Jurkat, Clone E6-1 (cell line): Measurements from ENCODE around the gene AUTS2. TPM values are rescaled to one million over a fixed set of nuclear protein-coding genes. Genes with fewer than 3 reads are reported as not detected.

Source experiments
- DNase-seq: peaks from one replicate; pipeline ENCODE4 v3.0.0-alpha.2; 2011; ENCODE audit warnings: low read depth, low spot score
- H3K4me3 ChIP-seq: 2 replicates; pipeline ENCODE4 v1.5.1; 2011; ENCODE audit warnings: mild to moderate bottlenecking, low read length, control low read depth, moderate library complexity
- polyA plus RNA-seq: library from polyadenylated mRNA; unstranded; fragments of >200 nt; gene quantifications from one replicate; pipeline ENCODE4 v1.2.1, GENCODE V29; 2012; ENCODE audit warnings: missing spikeins; ENCODE audit not compliant: insufficient read length, insufficient read depth

Gene AUTS2
- polyA plus RNA-seq = 22.1 TPM

GRCh38 chr7:69598081-69598486 is at the start of gene AUTS2:
TSS of gene AUTS2 (plus strand) at chr7:69598475. CDS start at chr7:69599654, 1,179 bp downstream.
- peak; percentile 63 for DNase-seq

GRCh38 chr7:69550991-69551390 is 47.3 kb upstream of the AUTS2 start:
- no peak overlapping the region for H3K4me3 ChIP-seq
- no peak for DNase-seq

More at GRCh38 chr7:69598081-69598486, at the start of gene AUTS2:
- peak within 1 kb of the TSS; percentile 53 for H3K4me3 ChIP-seq

GRCh38 chr7:69553190-69553589 is 45.1 kb upstream of the AUTS2 start:
- DNase-seq = no peak
- no peak overlapping the region for H3K4me3 ChIP-seq

GRCh38 chr7:69561266-69561960 is 36.9 kb upstream of the AUTS2 start:
- H3K4me3 ChIP-seq = no peak overlapping the region

GRCh38 chr7:69564454-69565417 is 33.5 kb upstream of the AUTS2 start:
- no peak overlapping the region for H3K4me3 ChIP-seq
- DNase-seq = no peak

More at GRCh38 chr7:69561266-69561960, 36.9 kb upstream of the AUTS2 start:
- no peak for DNase-seq

- DNase-seq = no peak
- H3K4me3 ChIP-seq = no peak overlapping the region
Observed at GRCh38 chr7:69567800-69568199, 30.5 kb upstream of the AUTS2 start.

GRCh38 chr7:69568266-69568665 is 30.0 kb upstream of the AUTS2 start:
- no peak for DNase-seq
- no peak overlapping the region for H3K4me3 ChIP-seq

GRCh38 chr7:69575651-69576050 is 22.6 kb upstream of the AUTS2 start:
- no peak for DNase-seq
- H3K4me3 ChIP-seq = no peak overlapping the region

GRCh38 chr7:69577221-69577620 is 21.1 kb upstream of the AUTS2 start:
- no peak overlapping the region for H3K4me3 ChIP-seq
- no peak for DNase-seq

GRCh38 chr7:69585169-69585568 is 13.1 kb upstream of the AUTS2 start:
- no peak overlapping the region for H3K4me3 ChIP-seq
- DNase-seq = no peak

GRCh38 chr7:69586321-69586720 is 12.0 kb upstream of the AUTS2 start:
- H3K4me3 ChIP-seq = no peak overlapping the region
- DNase-seq = no peak

GRCh38 chr7:69588773-69589172 is 9.5 kb upstream of the AUTS2 start:
- no peak overlapping the region for H3K4me3 ChIP-seq
- DNase-seq = no peak

- no peak overlapping the region for H3K4me3 ChIP-seq
- no peak for DNase-seq
Observed at GRCh38 chr7:69591805-69592204, 6.5 kb upstream of the AUTS2 start.

- no peak overlapping the region for H3K4me3 ChIP-seq
- no peak for DNase-seq
Observed at GRCh38 chr7:69593511-69593910, 4.8 kb upstream of the AUTS2 start.

GRCh38 chr7:69595415-69595814 is 2.9 kb upstream of the AUTS2 start:
- H3K4me3 ChIP-seq = no peak overlapping the region
- no peak for DNase-seq

GRCh38 chr7:69596056-69596455 is 2.2 kb upstream of the AUTS2 start:
- no peak overlapping the region for H3K4me3 ChIP-seq
- no peak for DNase-seq

GRCh38 chr7:69596723-69597277 is 1.5 kb upstream of the AUTS2 start:
- H3K4me3 ChIP-seq = peak overlapping the region; percentile 48; the same call in 1 of the 2 replicates

GRCh38 chr7:69597278-69598076 is 798 bp upstream of the AUTS2 start:
- H3K4me3 ChIP-seq = peak overlapping the region; percentile 48
- peak; percentile 18 for DNase-seq

More at GRCh38 chr7:69596723-69597277, 1.5 kb upstream of the AUTS2 start:
- no peak for DNase-seq
